ENCODE measurements around the gene SIGLEC9. TPM values are rescaled to one million over a fixed set of nuclear protein-coding genes. Genes with fewer than 3 reads are reported as not detected.

The SIGLEC9 gene
- total and polyA plus RNA-seq, 2 of the 8 experiments (the other 6 are each of a cell fraction or from before 2014, with no cell fraction given): not detected

DNA sequence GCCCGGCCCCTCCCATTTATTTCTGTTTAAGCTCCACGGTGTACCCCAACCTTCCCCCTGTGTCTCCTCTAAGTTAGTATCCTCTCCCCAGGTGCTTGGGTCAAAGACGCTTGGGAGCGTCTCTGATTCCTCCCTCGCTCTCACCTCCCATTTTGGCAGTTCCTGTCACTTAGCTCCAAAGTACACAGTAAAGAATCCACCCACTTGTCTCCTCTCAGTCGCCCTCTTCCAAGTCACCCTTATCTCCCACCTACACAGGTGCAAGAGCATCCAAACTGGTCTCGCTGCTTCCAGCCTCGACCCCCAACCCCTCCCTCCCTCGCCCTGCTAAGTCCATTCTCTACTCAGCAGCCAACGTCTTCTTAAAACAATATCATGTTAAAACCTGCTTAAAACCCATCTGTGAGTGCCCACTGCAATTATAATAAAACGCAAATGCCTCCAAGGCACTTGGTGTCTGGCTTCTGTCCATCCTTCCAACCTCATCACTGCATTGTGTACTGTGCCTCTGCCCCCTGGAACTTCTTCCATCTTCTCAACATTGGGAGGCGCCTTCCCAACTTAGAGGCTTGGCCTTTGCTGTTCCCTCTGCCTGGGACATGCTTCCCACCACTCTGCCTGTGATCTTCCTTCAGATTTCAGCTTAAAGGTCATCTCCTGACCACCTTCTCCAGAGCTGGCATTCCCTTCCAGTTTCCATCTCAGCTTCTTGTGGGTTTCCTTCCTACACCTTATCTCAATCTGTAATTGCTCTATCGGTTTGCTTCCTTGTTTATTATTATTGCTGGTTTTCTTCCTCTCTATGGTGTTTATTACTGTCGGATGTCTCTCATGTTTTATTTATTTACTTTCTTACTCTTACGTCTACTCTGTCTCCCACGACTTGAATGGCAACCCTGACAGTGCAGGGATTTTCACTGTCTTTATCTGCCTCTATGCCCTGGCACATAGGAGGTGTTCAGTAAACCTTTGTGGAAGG lies 32.5 kb upstream of the SIGLEC9 start:
- DNase-seq (ENCODE audit: low read depth in 1 of 2, low spot score in 2 of 2): no peak
- H2BK5ac ChIP-seq (ENCODE audit: low read depth, low read length): no peak overlapping the region
- no peak overlapping the region for H3K14ac ChIP-seq (ENCODE audit: insufficient read length)
- H3K27ac ChIP-seq (ENCODE audit: low read depth, low read length): no peak overlapping the region
- no peaks in the 10 kb centered on the region for H4K20me1 ChIP-seq (replicated peaks in 1 of 2; ENCODE audit: control insufficient read depth in 1 of 2, insufficient read depth in 2 of 2, low read length in 2 of 2)
- H4K5ac ChIP-seq (ENCODE audit: insufficient read length, low read depth, low read length): no peak overlapping the region
- no peak overlapping the region for H3K23ac ChIP-seq (ENCODE audit: insufficient read length)
- no peak overlapping the region for H3K4me2 ChIP-seq (ENCODE audit: insufficient read depth in 1 of 2, low read depth in 2 of 2, low read length in 2 of 2)
- H3K79me2 ChIP-seq (ENCODE audit: control insufficient read depth in 1 of 2, insufficient read depth in 2 of 2, low read length in 2 of 2): no peaks in the 10 kb centered on the region
- H4K91ac ChIP-seq (replicated peaks; ENCODE audit: insufficient read length, low read length): no peak overlapping the region
- no peak overlapping the region for H4K8ac ChIP-seq (ENCODE audit: extremely low read depth, insufficient read depth, low read length)
- no peak for FAIRE-seq
- H3K18ac ChIP-seq (ENCODE audit: extremely low read depth, low read length): no peak overlapping the region
- ChIA-PET CTCF (ENCODE audit: partially characterized antibody) (interaction anchor here (0.7 to 8.3 kb wide), 4 partner anchors 44 to 554 kb away, joined by 3 to 269 read pairs (median 10); partner anchors contain the start of genes KLK10 and KLK11), POLR2A (ENCODE audit: partially characterized antibody) (interaction anchor here (0.6 to 0.7 kb wide), 2 partner anchors 70 to 99 kb away, joined by 3 read pairs; no protein-coding TSS in a partner anchor)
- no peaks in the 10 kb centered on the region for H3K79me1 ChIP-seq (ENCODE audit: low read depth, low read length)
- 0 out of 2 replicates have a peak overlapping the region, but pooled peaks have one; percentile 82 for H2AK5ac ChIP-seq (ENCODE audit: low read depth, low read length)
- no peak overlapping the region for H3K4ac ChIP-seq (replicated peaks; ENCODE audit: insufficient read length, low read depth, low read length)
- H2BK12ac ChIP-seq (ENCODE audit: low read depth, low read length): no peak overlapping the region
- H3K9ac ChIP-seq (replicated peaks in 1 of 4; ENCODE audit: extremely low read depth in 1 of 4, low read depth in 3 of 4, low read length in 3 of 4): no peak overlapping the region
- H3K27me3 ChIP-seq (replicated peaks in 1 of 4; ENCODE audit: control insufficient read depth in 3 of 4, extremely low read depth in 1 of 4, insufficient read depth in 3 of 4, low read length in 3 of 4): no peaks in the 10 kb centered on the region
- H3K56ac ChIP-seq (replicated peaks; ENCODE audit: insufficient read length, low read depth, low read length): no peak overlapping the region
- H3K4me1 ChIP-seq (replicated peaks in 1 of 4; ENCODE audit: control insufficient read depth in 3 of 4, insufficient read depth in 4 of 4, low read length in 3 of 4): peaks cover 0 to 5% (median 2%) of the 10 kb centered on the region in 4 experiments; a peak in 5 of 7 replicates
- H3K36me3 ChIP-seq (ENCODE audit: control insufficient read depth in 2 of 4, insufficient read depth in 4 of 4, low read length in 3 of 4): no peaks in the 10 kb centered on the region
- no peak overlapping the region for H3K4me3 ChIP-seq (ENCODE audit: extremely low read depth in 1 of 4, insufficient read depth in 2 of 4, low read depth in 3 of 4, low read length in 4 of 4)
- H3K9me3 ChIP-seq (ENCODE audit: insufficient read depth in 2 of 2, low read depth in 1 of 2, low read length in 1 of 2): no peaks in the 10 kb centered on the region
- no peak overlapping the region for H2BK120ac ChIP-seq (replicated peaks; ENCODE audit: low read depth, low read length)
- WGBS, 2 experiments (ENCODE audit: extremely low coverage in 1 of 2, insufficient coverage in 1 of 2, insufficient read length in 1 of 2, insufficient replicate concordance in 2 of 2, low coverage in 1 of 2, low lambda C conversion rate in 2 of 2, missing lambda C conversion rate in 1 of 2): 83% methylated on average over 16 of the region's 16 CpGs; no CpG with 5 or more reads in 1 of the 2 experiments
- no peak overlapping the region for H2AFZ ChIP-seq (ENCODE audit: low read length)
- H2BK15ac ChIP-seq (ENCODE audit: low read length): no peak overlapping the region
- no peaks in the 10 kb centered on the region for H3K23me2 ChIP-seq (ENCODE audit: low read depth, low read length)
- no peak overlapping the region for H2BK20ac ChIP-seq (ENCODE audit: low read length)
- TF ChIP-seq SRF (IDR thresholded peaks at IDR 0.05; ENCODE audit: low read depth, low read length): no peak
- TF ChIP-seq JUND (IDR thresholded peaks at IDR 0.05; ENCODE audit: low read length): no peak
- TF ChIP-seq, protein P1, sequence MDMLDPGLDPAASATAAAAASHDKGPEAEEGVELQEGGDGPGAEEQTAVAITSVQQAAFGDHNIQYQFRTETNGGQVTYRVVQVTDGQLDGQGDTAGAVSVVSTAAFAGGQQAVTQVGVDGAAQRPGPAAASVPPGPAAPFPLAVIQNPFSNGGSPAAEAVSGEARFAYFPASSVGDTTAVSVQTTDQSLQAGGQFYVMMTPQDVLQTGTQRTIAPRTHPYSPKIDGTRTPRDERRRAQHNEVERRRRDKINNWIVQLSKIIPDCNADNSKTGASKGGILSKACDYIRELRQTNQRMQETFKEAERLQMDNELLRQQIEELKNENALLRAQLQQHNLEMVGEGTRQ (IDR thresholded peaks at IDR 0.05; ENCODE audit: low read length): no peak
- no peak for TF ChIP-seq EGR1 (IDR thresholded peaks at IDR 0.05; ENCODE audit: borderline replicate concordance, low read depth, low read length)
- TF ChIP-seq HDAC6 (IDR thresholded peaks at IDR 0.05; ENCODE audit: low read depth, low read length): no peak
- no peak for TF ChIP-seq NANOG (IDR thresholded peaks at IDR 0.05; ENCODE audit: insufficient read depth, low read depth, low read length, poor library complexity, severe bottlenecking)

Measured in H1 (cell line).